Keratinocyte (primary cell): ENCODE measurements around the gene NDUFS8. TPM values are rescaled to one million over a fixed set of nuclear protein-coding genes. Genes with fewer than 3 reads are reported as not detected.

ENCODE experiments used
- DNase-seq: peaks from one replicate; pipeline ENCODE4 v3.0.0-alpha.2; 2011; ENCODE audit warnings: low read depth, missing footprints, low spot score
- FAIRE-seq: peaks from 2 replicates; lab custom pipeline; 2011; peaks lifted over from hg19 to GRCh38; lab: Jason Lieb, UNC
- H2AFZ ChIP-seq: 2 replicates; pipeline ENCODE4 v1.6.0; 2012; ENCODE audit warnings: low read length, control low read depth, inconsistent platforms; ENCODE audit not compliant: control insufficient read depth
- H3K27ac ChIP-seq: 2 replicates; pipeline ENCODE4 v1.5.1; 2011; ENCODE audit warnings: low read length; ENCODE audit not compliant: control insufficient read depth, insufficient read depth
- H3K27me3 ChIP-seq: 3 replicates; pipeline ENCODE4 v1.6.0; 2011; ENCODE audit warnings: low read length; ENCODE audit not compliant: control insufficient read depth, insufficient read depth; ENCODE audit errors: extremely low read depth
- H3K36me3 ChIP-seq, 2 experiments: 2 replicates in 1 of 2; 3 replicates in 1 of 2; pipeline ENCODE4 v1.5.1; 2011; ENCODE audit warnings: low read length in 2 of 2, mild to moderate bottlenecking in 1 of 2; ENCODE audit not compliant: control insufficient read depth in 2 of 2, insufficient read depth in 2 of 2; ENCODE audit errors: extremely low read depth in 1 of 2
- H3K4me1 ChIP-seq: 3 replicates; pipeline ENCODE4 v1.5.1; 2011; ENCODE audit warnings: low read length; ENCODE audit not compliant: control insufficient read depth, insufficient read depth; ENCODE audit errors: extremely low read depth
- H3K4me2 ChIP-seq: 3 replicates; pipeline ENCODE4 v1.6.0; 2011; ENCODE audit warnings: low read depth, low read length; ENCODE audit not compliant: control insufficient read depth, insufficient read depth; ENCODE audit errors: extremely low read depth
- H3K4me3 ChIP-seq, 3 experiments: fragments of 200-600 bp in 1 of 3; sonication (generic) in 1 of 3; 2 replicates in 2 of 3; 3 replicates in 1 of 3; pipeline ENCODE4 v1.5.1; 2011 to 2016; ENCODE audit warnings: low read length in 3 of 3, mild to moderate bottlenecking in 3 of 3, control low read depth in 2 of 3, inconsistent platforms in 1 of 3, low read depth in 1 of 3, mixed read lengths in 1 of 3, mixed run types in 1 of 3, moderate library complexity in 1 of 3; ENCODE audit not compliant: control insufficient read depth in 2 of 3, insufficient read depth in 2 of 3; ENCODE audit errors: extremely low read depth in 1 of 3
- H3K79me2 ChIP-seq: 2 replicates; pipeline ENCODE4 v1.6.0; 2012; ENCODE audit warnings: low read length; ENCODE audit not compliant: control insufficient read depth, insufficient read depth
- H3K9ac ChIP-seq: 3 replicates; pipeline ENCODE4 v1.6.0; 2011; ENCODE audit warnings: low read length; ENCODE audit not compliant: control insufficient read depth, insufficient read depth; ENCODE audit errors: extremely low read depth
- H3K9me1 ChIP-seq: 3 replicates; pipeline ENCODE4 v1.6.0; 2011; ENCODE audit warnings: low read length; ENCODE audit not compliant: control insufficient read depth, insufficient read depth; ENCODE audit errors: extremely low read depth
- H3K9me3 ChIP-seq: 2 replicates; pipeline ENCODE4 v1.5.1; 2012; ENCODE audit warnings: low read depth, low read length; ENCODE audit not compliant: control insufficient read depth
- H4K20me1 ChIP-seq: 3 replicates; pipeline ENCODE4 v1.6.0; 2011; ENCODE audit warnings: low read length; ENCODE audit not compliant: control insufficient read depth, insufficient read depth; ENCODE audit errors: extremely low read depth
- CTCF ChIP-seq, 3 experiments: IDR thresholded peaks in 1 of 3; conservative IDR thresholded peaks in 1 of 3; optimal IDR thresholded peaks in 1 of 3; 2 replicates in 2 of 3; 3 replicates in 1 of 3; pipeline versions ENCODE3 to v1.5.1; 2011; ENCODE audit warnings: low read length in 3 of 3, mild to moderate bottlenecking in 3 of 3, moderate library complexity in 2 of 3, control low read depth in 1 of 3, inconsistent platforms in 1 of 3; ENCODE audit not compliant: insufficient read depth in 2 of 3; ENCODE audit errors: extremely low read depth in 1 of 3
- EZH2 ChIP-seq: IDR thresholded peaks from one replicate; pipeline ENCODE4 v1.6.1; 2012; ENCODE audit warnings: inconsistent platforms, mild to moderate bottlenecking, low read length, moderate library complexity
- dilution Hi-C: fragments of 300-500 bp; cut with MboI; formaldehyde crosslinking; loops from one replicate; pipeline ENCODE4 v1.7.0; 2020; ENCODE audit warnings: low sequenced_read_pairs; ENCODE audit not compliant: extremely low pct_ligation_motif_present
- polyA plus RNA-seq, 5 experiments: library from polyadenylated mRNA; depleted of rRNA in 3 of 5; stranded (reverse) in 3 of 5; stranded (forward) in 1 of 5; unstranded in 1 of 5; fragments of >200 nt; gene quantifications; 1 replicate in 1 of 5; 2 replicates in 3 of 5; 3 replicates in 1 of 5; pipeline versions ENCODE4 v1.2.1 to v1.2.3, GENCODE V29; 2011 to 2012; ENCODE audit warnings: missing spikeins in 2 of 5, low read depth in 1 of 5, low replicate concordance in 1 of 5

Gene NDUFS8
- polyA plus RNA-seq, 1 donor (not counting 4 experiments of a cell fraction or from before 2014, with no cell fraction given), result 51.7 TPM

GRCh38 chr11:68065841-68066240 is 35.4 kb downstream of the NDUFS8 start:
- Histone ChIP-seq H4K20me1 (no peaks in the 10 kb centered on the region), H3K4me1 (no peaks in the 10 kb centered on the region), H3K27ac (no peak overlapping the region), H3K9me3 (no peaks in the 10 kb centered on the region), H3K4me3 (no peak overlapping the region), H3K9me1 (no peaks in the 10 kb centered on the region), H3K27me3 (no peaks in the 10 kb centered on the region), H3K9ac (no peak overlapping the region), H3K36me3 (peaks cover 3 to 7% of the 10 kb centered on the region in 2 experiments), H2AFZ (no peak overlapping the region), H3K79me2 (no peaks in the 10 kb centered on the region), H3K4me2 (no peak overlapping the region)
- no peak for TF ChIP-seq CTCF (optimal IDR thresholded peaks at IDR 0.05 in 1 of 3, IDR thresholded peaks at IDR 0.05 in 1 of 3, conservative IDR thresholded peaks at IDR 0.05 in 1 of 3; ENCODE audit: extremely low read depth in 1 of 3, insufficient read depth in 2 of 3, low read length in 3 of 3)
- TF ChIP-seq EZH2, result no peak
- FAIRE-seq, result no peak
- DNase-seq, result no peak
- dilution Hi-C loops, result no loop called here

GRCh38 chr11:68066742-68067141 is 36.3 kb downstream of the NDUFS8 start:
- Histone ChIP-seq H3K27me3 (no peaks in the 10 kb centered on the region), H3K79me2 (no peaks in the 10 kb centered on the region), H4K20me1 (no peaks in the 10 kb centered on the region), H3K4me3 (no peak overlapping the region), H3K4me1 (no peaks in the 10 kb centered on the region), H3K9me3 (no peaks in the 10 kb centered on the region), H2AFZ (no peak overlapping the region), H3K27ac (no peak overlapping the region), H3K36me3 (peaks cover 3 to 7% of the 10 kb centered on the region in 2 experiments), H3K4me2 (no peak overlapping the region), H3K9ac (no peak overlapping the region), H3K9me1 (no peaks in the 10 kb centered on the region)
- DNase-seq (no peak), FAIRE-seq (no peak)
- dilution Hi-C loops, result no loop called here
- TF ChIP-seq CTCF (optimal IDR thresholded peaks at IDR 0.05 in 1 of 3, IDR thresholded peaks at IDR 0.05 in 1 of 3, conservative IDR thresholded peaks at IDR 0.05 in 1 of 3; ENCODE audit: extremely low read depth in 1 of 3, insufficient read depth in 2 of 3, low read length in 3 of 3) (no peak), EZH2 (no peak)
